H1 (cell line): ENCODE measurements around the gene HIVEP3. TPM values are rescaled to one million over a fixed set of nuclear protein-coding genes. Genes with fewer than 3 reads are reported as not detected.

Experiments
- CTCF ChIA-PET: fragments of 300-600 bp; sonication (Branson Sonifier 250); formaldehyde crosslinking; loops from one replicate; lab custom pipeline; 2021; ENCODE audit not compliant: partially characterized antibody; lab: Charles Lee
- POLR2A ChIA-PET: fragments of 300-600 bp; sonication (Branson Sonifier 250); formaldehyde crosslinking; loops from one replicate; lab custom pipeline; 2021; ENCODE audit warnings: inconsistent platforms; ENCODE audit not compliant: partially characterized antibody; lab: Charles Lee
- DNase-seq, 2 experiments: peaks; one replicate each; pipeline versions ENCODE4 v3.0.0 to v3.0.0-alpha.2; 2010 to 2022; ENCODE audit warnings: low spot score in 2 of 2, low read depth in 1 of 2, mixed read lengths in 1 of 2
- FAIRE-seq: peaks from 2 replicates; lab custom pipeline; 2011; peaks lifted over from hg19 to GRCh38; lab: Jason Lieb, UNC
- H2AFZ ChIP-seq: 2 replicates; pipeline ENCODE4 v1.8.1; 2012; ENCODE audit warnings: low read length, inconsistent platforms
- H2AK5ac ChIP-seq: 2 replicates; pipeline ENCODE4 v1.6.1; 2013; ENCODE audit warnings: low read depth, low read length
- H2BK120ac ChIP-seq: replicated peaks from 2 replicates; pipeline ENCODE3; 2013; ENCODE audit warnings: low read depth, low read length, inconsistent platforms
- H2BK12ac ChIP-seq: 2 replicates; pipeline ENCODE4 v1.6.1; 2013; ENCODE audit warnings: low read depth, low read length
- H2BK15ac ChIP-seq: 2 replicates; pipeline ENCODE4 v1.6.1; 2013; ENCODE audit warnings: low read length
- H2BK20ac ChIP-seq: 2 replicates; pipeline ENCODE4 v1.6.1; 2013; ENCODE audit warnings: low read length
- H2BK5ac ChIP-seq: 2 replicates; pipeline ENCODE4 v1.6.1; 2013; ENCODE audit warnings: low read depth, low read length
- H3K14ac ChIP-seq: 2 replicates; pipeline ENCODE4 v1.6.1; 2013; ENCODE audit warnings: inconsistent platforms; ENCODE audit not compliant: insufficient read length
- H3K18ac ChIP-seq: 2 replicates; pipeline ENCODE4 v1.6.1; 2013; ENCODE audit warnings: low read length; ENCODE audit errors: extremely low read depth
- H3K23ac ChIP-seq: 2 replicates; pipeline ENCODE4 v1.6.1; 2013; ENCODE audit warnings: inconsistent platforms; ENCODE audit not compliant: insufficient read length
- H3K23me2 ChIP-seq: 2 replicates; pipeline ENCODE4 v1.6.1; 2013; ENCODE audit warnings: low read depth, low read length
- H3K27ac ChIP-seq: 2 replicates; pipeline ENCODE4 v1.6.1; 2011; ENCODE audit warnings: low read depth, low read length, inconsistent platforms
- H3K27me3 ChIP-seq, 4 experiments: replicated peaks in 1 of 4; 1 replicate in 1 of 4; 2 replicates in 3 of 4; pipeline versions ENCODE4 v1.6.1 to v1.8.1; 2011 to 2013; ENCODE audit warnings: low read length in 3 of 4, mild to moderate bottlenecking in 3 of 4, inconsistent platforms in 2 of 4, mixed read lengths in 2 of 4, moderate library complexity in 1 of 4; ENCODE audit not compliant: control insufficient read depth in 3 of 4, insufficient read depth in 3 of 4; ENCODE audit errors: extremely low read depth in 1 of 4
- H3K36me3 ChIP-seq, 4 experiments: 2 replicates each; pipeline versions ENCODE4 v1.6.1 to v1.8.1; 2011 to 2013; ENCODE audit warnings: mild to moderate bottlenecking in 4 of 4, low read length in 3 of 4, moderate library complexity in 2 of 4, control low read depth in 1 of 4, inconsistent platforms in 1 of 4; ENCODE audit not compliant: insufficient read depth in 4 of 4, control insufficient read depth in 2 of 4
- H3K4ac ChIP-seq: replicated peaks from 2 replicates; pipeline ENCODE3; 2013; ENCODE audit warnings: low read length, low read depth, mixed read lengths, inconsistent platforms; ENCODE audit not compliant: insufficient read length
- H3K4me1 ChIP-seq, 4 experiments: replicated peaks in 1 of 4; 1 replicate in 1 of 4; 2 replicates in 3 of 4; pipeline versions ENCODE4 v1.6.1 to v1.8.1; 2011 to 2013; ENCODE audit warnings: low read length in 3 of 4, inconsistent platforms in 2 of 4, mixed read lengths in 1 of 4; ENCODE audit not compliant: insufficient read depth in 4 of 4, control insufficient read depth in 3 of 4
- H3K4me2 ChIP-seq, 2 experiments: 2 replicates each; pipeline versions ENCODE4 v1.6.1 to v1.8.1; 2011 to 2013; ENCODE audit warnings: low read depth in 2 of 2, low read length in 2 of 2, control low read depth in 1 of 2, inconsistent platforms in 1 of 2, mild to moderate bottlenecking in 1 of 2; ENCODE audit not compliant: insufficient read depth in 1 of 2
- H3K4me3 ChIP-seq, 4 experiments: fragments of 200-600, 300-600 bp in 1 of 4; sonication (generic), shearing (Covaris generic), sonication (Bioruptor Twin) in 1 of 4; 2 replicates each; pipeline versions ENCODE4 v1.5.1 to v1.8.1; 2011 to 2016; ENCODE audit warnings: low read length in 4 of 4, low read depth in 3 of 4, control low read depth in 2 of 4, inconsistent platforms in 2 of 4, mild to moderate bottlenecking in 2 of 4, mixed read lengths in 1 of 4, moderate library complexity in 1 of 4; ENCODE audit not compliant: insufficient read depth in 2 of 4; ENCODE audit errors: extremely low read depth in 1 of 4
- H3K56ac ChIP-seq: replicated peaks from 2 replicates; pipeline ENCODE3; 2013; ENCODE audit warnings: low read depth, mild to moderate bottlenecking, mixed read lengths, low read length, inconsistent platforms; ENCODE audit not compliant: insufficient read length
- H3K79me1 ChIP-seq: 2 replicates; pipeline ENCODE4 v1.6.1; 2013; ENCODE audit warnings: low read depth, low read length, control low read depth
- H3K79me2 ChIP-seq, 2 experiments: 2 replicates each; pipeline versions ENCODE4 v1.6.1 to v1.8.1; 2012 to 2013; ENCODE audit warnings: low read length in 2 of 2, mild to moderate bottlenecking in 2 of 2, inconsistent platforms in 1 of 2; ENCODE audit not compliant: insufficient read depth in 2 of 2, control insufficient read depth in 1 of 2
- H3K9ac ChIP-seq, 4 experiments: replicated peaks in 1 of 4; 1 replicate in 1 of 4; 2 replicates in 3 of 4; pipeline versions ENCODE4 v1.6.1 to v1.8.1; 2011 to 2013; ENCODE audit warnings: low read depth in 3 of 4, low read length in 3 of 4, control low read depth in 2 of 4, mild to moderate bottlenecking in 2 of 4, moderate library complexity in 2 of 4, inconsistent platforms in 1 of 4; ENCODE audit errors: extremely low read depth in 1 of 4
- H3K9me3 ChIP-seq, 2 experiments: 2 replicates each; pipeline versions ENCODE4 v1.6.1 to v1.8.1; 2012 to 2013; ENCODE audit warnings: mild to moderate bottlenecking in 2 of 2, moderate library complexity in 2 of 2, control low read depth in 1 of 2, inconsistent platforms in 1 of 2, low read depth in 1 of 2, low read length in 1 of 2, mixed read lengths in 1 of 2; ENCODE audit not compliant: insufficient read depth in 2 of 2
- H4K20me1 ChIP-seq, 2 experiments: replicated peaks in 1 of 2; 2 replicates each; pipeline versions ENCODE3 to v1.8.1; 2011 to 2013; ENCODE audit warnings: inconsistent platforms in 2 of 2, low read length in 2 of 2, mild to moderate bottlenecking in 1 of 2; ENCODE audit not compliant: insufficient read depth in 2 of 2, control insufficient read depth in 1 of 2
- H4K5ac ChIP-seq: 2 replicates; pipeline ENCODE4 v1.6.1; 2013; ENCODE audit warnings: low read length, low read depth, mixed read lengths, inconsistent platforms; ENCODE audit not compliant: insufficient read length
- H4K8ac ChIP-seq: 2 replicates; pipeline ENCODE4 v1.8.0; 2013; ENCODE audit warnings: mild to moderate bottlenecking, moderate library complexity, low read length, inconsistent platforms; ENCODE audit not compliant: insufficient read depth; ENCODE audit errors: extremely low read depth
- H4K91ac ChIP-seq: replicated peaks from 2 replicates; pipeline ENCODE3; 2013; ENCODE audit warnings: low read length, mixed read lengths, inconsistent platforms; ENCODE audit not compliant: insufficient read length
- ATF3 ChIP-seq: IDR thresholded peaks from 2 replicates; pipeline ENCODE4 v1.6.1; 2011; ENCODE audit warnings: low read depth, mild to moderate bottlenecking, low read length; ENCODE audit not compliant: insufficient read depth
- BACH1 ChIP-seq: IDR thresholded peaks from 2 replicates; pipeline ENCODE4 v1.6.1; 2012; ENCODE audit warnings: low read length, improper control_type of control experiment
- EGR1 ChIP-seq: IDR thresholded peaks from 2 replicates; pipeline ENCODE4 v1.6.1; 2011; ENCODE audit warnings: low read depth, low read length, borderline replicate concordance
- EZH2 ChIP-seq: fragments of 200-600 bp; sonication (generic); IDR thresholded peaks from 2 replicates; pipeline ENCODE4 v1.7.1; 2012; ENCODE audit warnings: low read depth, mild to moderate bottlenecking, moderate library complexity, low read length, inconsistent platforms; ENCODE audit not compliant: severe bottlenecking
- FOSL1 ChIP-seq: IDR thresholded peaks from 2 replicates; pipeline ENCODE4 v1.6.1; 2011; ENCODE audit warnings: mild to moderate bottlenecking, low read depth, low read length, moderate library complexity; ENCODE audit not compliant: insufficient read depth
- HDAC6 ChIP-seq: IDR thresholded peaks from one replicate; pipeline ENCODE4 v1.7.1; 2012; ENCODE audit warnings: low read depth, mild to moderate bottlenecking, inconsistent platforms, low read length, moderate library complexity
- KDM1A ChIP-seq: fragments of 200-600, 300-600 bp; sonication (generic); IDR thresholded peaks from 2 replicates; pipeline ENCODE4 v1.7.1; 2016; ENCODE audit warnings: mild to moderate bottlenecking, low read length, borderline replicate concordance
- KDM4A ChIP-seq: IDR thresholded peaks from one replicate; pipeline ENCODE4 v1.7.1; 2012; ENCODE audit warnings: low read depth, mild to moderate bottlenecking, moderate library complexity, low read length, inconsistent platforms; ENCODE audit not compliant: severe bottlenecking
- POLR2AphosphoS5 ChIP-seq: IDR thresholded peaks from 2 replicates; pipeline ENCODE4 v1.6.1; 2011; ENCODE audit warnings: low read depth, low read length
- RAD21 ChIP-seq, 2 experiments: IDR thresholded peaks in 1 of 2; conservative IDR thresholded peaks in 1 of 2; 2 replicates each; pipeline ENCODE4 v1.6.1; 2011; ENCODE audit warnings: low read depth in 2 of 2, low read length in 2 of 2, improper control_type of control experiment in 1 of 2, inconsistent platforms in 1 of 2, mild to moderate bottlenecking in 1 of 2, moderate library complexity in 1 of 2
- RNF2 ChIP-seq: fragments of 200-900, 300-1000 bp; sonication (generic); IDR thresholded peaks from 2 replicates; pipeline ENCODE4 v1.7.1; 2016; ENCODE audit warnings: borderline replicate concordance, low read depth, mild to moderate bottlenecking, antibody characterized with exemption, low read length; ENCODE audit not compliant: poor library complexity, severe bottlenecking; ENCODE audit errors: missing control alignments
- YY1 ChIP-seq: IDR thresholded peaks from 2 replicates; pipeline ENCODE4 v1.6.1; 2011; ENCODE audit warnings: low read depth, mild to moderate bottlenecking, low read length
- ZNF274 ChIP-seq: IDR thresholded peaks from 2 replicates; pipeline ENCODE4 v1.7.0; 2012; ENCODE audit warnings: low read length, borderline replicate concordance; ENCODE audit errors: extremely low read depth
- WGBS, 2 experiments: shearing (Covaris generic) in 1 of 2; methylation state at CpG; one replicate each; pipeline versions ENCODE4 v1.1.6 to v1.1.7; 2013 to 2015; ENCODE audit warnings: low lambda C conversion rate in 2 of 2, mixed read lengths in 2 of 2, inconsistent platforms in 1 of 2, low coverage in 1 of 2, missing lambda C conversion rate in 1 of 2; ENCODE audit not compliant: insufficient replicate concordance in 2 of 2, insufficient coverage in 1 of 2, insufficient read length in 1 of 2; ENCODE audit errors: extremely low coverage in 1 of 2, missing lambda C conversion rate in 1 of 2; 5-methylcytosine and 5-hydroxymethylcytosine counted together
- polyA plus RNA-seq, 7 experiments: library from polyadenylated mRNA; depleted of rRNA in 3 of 7; stranded (reverse) in 5 of 7; unstranded in 2 of 7; fragments of >200 nt in 5 of 7; fragments of 200-250 nt in 2 of 7; gene quantifications; 1 replicate in 5 of 7; 2 replicates in 1 of 7; 4 replicates in 1 of 7; pipeline versions ENCODE4 v1.2.1 to v1.2.3, GENCODE V29; 2011 to 2013; ENCODE audit warnings: missing spikeins in 2 of 7, mixed read lengths in 2 of 7
- total RNA-seq: library from RNA; stranded (reverse); fragmentation: NEBNext Ultra II Directional; extraction: Animal tissue kit (Norgen Biotek cat#: 25700); gene quantifications from 2 replicates; pipeline ENCODE4 v1.2.1, GENCODE V29; 2021

Gene HIVEP3
- total and polyA plus RNA-seq, 2 of the 8 experiments (the other 6 are each of a cell fraction or from before 2014, with no cell fraction given) = 0.24 to 0.69 TPM

- Histone ChIP-seq H3K79me2 (no peaks in the 10 kb centered on the region), H3K56ac (no peak overlapping the region)
- TF ChIP-seq FOSL1 = no peak
- no peak for TF ChIP-seq ATF3
- TF ChIP-seq BACH1 = no peak
- no peak for TF ChIP-seq KDM1A
- no peak for TF ChIP-seq HDAC6
- TF ChIP-seq RNF2 = no peak
- no peak for TF ChIP-seq YY1
- TF ChIP-seq POLR2AphosphoS5 = no peak
- no peak for TF ChIP-seq RAD21 (IDR thresholded peaks at IDR 0.05 in 1 of 2, conservative IDR thresholded peaks at IDR 0.05 in 1 of 2; ENCODE audit: low read depth in 2 of 2, low read length in 2 of 2)
- no peak for TF ChIP-seq EGR1
- no peak for TF ChIP-seq ZNF274
- TF ChIP-seq EZH2 = no peak
- TF ChIP-seq KDM4A = no peak
- TF ChIP-seq, all 59 proteins: peak for 0
- Histone ChIP-seq H3K79me1 (no peaks in the 10 kb centered on the region), H2AK5ac (no peak overlapping the region), H2AFZ (no peak overlapping the region), H2BK120ac (no peak overlapping the region), H3K27me3 (peaks cover 0 to 1% (median 0%) of the 10 kb centered on the region in 4 experiments; a peak in 1 of 7 replicates), H3K4me2 (no peak overlapping the region), H4K5ac (no peak overlapping the region), H2BK20ac (no peak overlapping the region), H3K9ac (no peak overlapping the region), H3K27ac (no peak overlapping the region), H4K20me1 (no peaks in the 10 kb centered on the region), H3K4me3 (no peak overlapping the region), H2BK5ac (no peak overlapping the region), H4K8ac (no peak overlapping the region), H3K23me2 (no peaks in the 10 kb centered on the region), H3K9me3 (no peaks in the 10 kb centered on the region), H3K23ac (no peak overlapping the region), H3K36me3 (no peaks in the 10 kb centered on the region), H3K18ac (no peak overlapping the region), H3K14ac (no peak overlapping the region), H3K4ac (no peak overlapping the region), H4K91ac (no peak overlapping the region), H3K4me1 (no peaks in the 10 kb centered on the region), H2BK12ac (no peak overlapping the region), H2BK15ac (no peak overlapping the region)
- POLR2A ChIA-PET = no interaction called here
- CTCF ChIA-PET = interaction anchor here (1.2 kb wide), 1 partner anchor 141 kb away, joined by 3 read pairs; no protein-coding TSS in a partner anchor
- FAIRE-seq (no peak), DNase-seq (no peak)
- WGBS, 2 experiments = 94% methylated on average over 4 of the region's 4 CpGs; no CpG with 5 or more reads in 1 of the 2 experiments
Measured at GRCh38 chr1:41895552-41895951, 23.2 kb downstream of the HIVEP3 start.
